ENCODE results near the gene ADAMTS7.

DNA sequence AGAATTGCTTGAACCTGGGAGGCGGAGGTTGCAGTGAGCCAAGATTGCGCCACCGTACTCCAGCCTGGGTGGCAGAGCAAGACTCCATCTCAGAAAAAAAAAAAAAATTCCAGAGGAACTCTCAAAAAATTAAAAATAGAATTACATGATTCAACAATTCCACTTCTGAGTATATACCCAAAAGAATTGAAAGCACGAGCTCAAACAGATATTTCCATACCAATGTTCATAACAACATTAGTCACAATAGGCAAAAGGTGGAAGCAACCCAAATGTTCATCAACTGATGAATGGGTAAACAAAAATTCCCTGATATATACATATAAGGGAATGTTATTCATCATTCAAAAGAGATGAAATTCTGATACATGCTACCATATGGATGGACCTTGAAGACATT lies 44.5 kb upstream of the ADAMTS7 start:
- TF ChIP-seq, protein P1, sequence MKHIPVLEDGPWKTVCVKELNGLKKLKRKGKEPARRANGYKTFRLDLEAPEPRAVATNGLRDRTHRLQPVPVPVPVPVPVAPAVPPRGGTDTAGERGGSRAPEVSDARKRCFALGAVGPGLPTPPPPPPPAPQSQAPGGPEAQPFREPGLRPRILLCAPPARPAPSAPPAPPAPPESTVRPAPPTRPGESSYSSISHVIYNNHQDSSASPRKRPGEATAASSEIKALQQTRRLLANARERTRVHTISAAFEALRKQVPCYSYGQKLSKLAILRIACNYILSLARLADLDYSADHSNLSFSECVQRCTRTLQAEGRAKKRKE (CRISPR knock-in tag; IDR thresholded peaks at IDR 0.05; ENCODE audit: low read depth) = no peak
- TF ChIP-seq, protein P2, sequence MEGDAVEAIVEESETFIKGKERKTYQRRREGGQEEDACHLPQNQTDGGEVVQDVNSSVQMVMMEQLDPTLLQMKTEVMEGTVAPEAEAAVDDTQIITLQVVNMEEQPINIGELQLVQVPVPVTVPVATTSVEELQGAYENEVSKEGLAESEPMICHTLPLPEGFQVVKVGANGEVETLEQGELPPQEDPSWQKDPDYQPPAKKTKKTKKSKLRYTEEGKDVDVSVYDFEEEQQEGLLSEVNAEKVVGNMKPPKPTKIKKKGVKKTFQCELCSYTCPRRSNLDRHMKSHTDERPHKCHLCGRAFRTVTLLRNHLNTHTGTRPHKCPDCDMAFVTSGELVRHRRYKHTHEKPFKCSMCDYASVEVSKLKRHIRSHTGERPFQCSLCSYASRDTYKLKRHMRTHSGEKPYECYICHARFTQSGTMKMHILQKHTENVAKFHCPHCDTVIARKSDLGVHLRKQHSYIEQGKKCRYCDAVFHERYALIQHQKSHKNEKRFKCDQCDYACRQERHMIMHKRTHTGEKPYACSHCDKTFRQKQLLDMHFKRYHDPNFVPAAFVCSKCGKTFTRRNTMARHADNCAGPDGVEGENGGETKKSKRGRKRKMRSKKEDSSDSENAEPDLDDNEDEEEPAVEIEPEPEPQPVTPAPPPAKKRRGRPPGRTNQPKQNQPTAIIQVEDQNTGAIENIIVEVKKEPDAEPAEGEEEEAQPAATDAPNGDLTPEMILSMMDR (IDR thresholded peaks at IDR 0.05) = no peak
- no peak for TF ChIP-seq RNF2 (IDR thresholded peaks at IDR 0.05; ENCODE audit: borderline replicate concordance, low read depth)
- no peak for TF ChIP-seq EP300 (IDR thresholded peaks at IDR 0.05)
- TF ChIP-seq NR3C1 (IDR thresholded peaks at IDR 0.05) = no peak
- TF ChIP-seq PHF8 (IDR thresholded peaks at IDR 0.05; ENCODE audit: borderline replicate concordance, low read depth) = no peak

Data from A549 (cell line).